Endothelial cell of umbilical vein (primary cell): ENCODE measurements around the gene VSIG10L. TPM values are rescaled to one million over a fixed set of nuclear protein-coding genes. Genes with fewer than 3 reads are reported as not detected.

Experiments used
- BruUV-seq: library from RNA; stranded (reverse); fragments of 400-500 nt; replicated peaks from 2 replicates; lab custom pipeline; 2021; lab: Mats Ljungman, UMichigan
- CTCF ChIA-PET: fragments of 300-600, 350-600 bp; sonication (Branson Sonifier 250); formaldehyde crosslinking; loops from one replicate; lab custom pipeline; 2021; ENCODE audit warnings: antibody characterized with exemption, inconsistent platforms; lab: Charles Lee
- POLR2A ChIA-PET: fragments of 300-600, 350-600 bp; sonication (Branson Sonifier 250); formaldehyde crosslinking; loops from one replicate; lab custom pipeline; 2021; ENCODE audit warnings: antibody characterized with exemption, inconsistent platforms; lab: Charles Lee
- DNase-seq: peaks from one replicate; pipeline ENCODE4 v3.0.0-alpha.2; 2011; ENCODE audit warnings: low read depth, low spot score
- FAIRE-seq: peaks from 2 replicates; lab custom pipeline; 2011; peaks lifted over from hg19 to GRCh38; lab: Jason Lieb, UNC
- H2AFZ ChIP-seq: 2 replicates; pipeline ENCODE4 v1.6.0; 2012; ENCODE audit warnings: low read depth, low read length, control low read depth, inconsistent platforms
- H3K27ac ChIP-seq: 2 replicates; pipeline ENCODE4 v1.5.1; 2011; ENCODE audit warnings: low read depth, mild to moderate bottlenecking, control low read depth, low read length, moderate library complexity; ENCODE audit not compliant: insufficient read depth
- H3K27me3 ChIP-seq, 2 experiments: 2 replicates each; pipeline versions ENCODE4 v1.6.0 to v1.6.1; 2011; ENCODE audit warnings: low read length in 2 of 2, mixed read lengths in 1 of 2; ENCODE audit not compliant: control insufficient read depth in 2 of 2, insufficient read depth in 2 of 2
- H3K36me3 ChIP-seq, 2 experiments: 2 replicates in 1 of 2; 3 replicates in 1 of 2; pipeline ENCODE4 v1.5.1; 2011; ENCODE audit warnings: low read length in 2 of 2, mild to moderate bottlenecking in 1 of 2, moderate library complexity in 1 of 2; ENCODE audit not compliant: control insufficient read depth in 2 of 2, insufficient read depth in 2 of 2; ENCODE audit errors: extremely low read depth in 1 of 2
- H3K4me1 ChIP-seq: 3 replicates; pipeline ENCODE4 v1.5.1; 2011; ENCODE audit warnings: mild to moderate bottlenecking, low read length; ENCODE audit not compliant: control insufficient read depth, insufficient read depth; ENCODE audit errors: extremely low read depth
- H3K4me2 ChIP-seq: 2 replicates; pipeline ENCODE4 v1.6.1; 2011; ENCODE audit warnings: low read length, control low read depth, mixed read lengths; ENCODE audit not compliant: insufficient read depth
- H3K4me3 ChIP-seq, 3 experiments: fragments of 200-600 bp in 1 of 3; sonication (generic), shearing (Covaris generic) in 1 of 3; replicated peaks in 1 of 3; 2 replicates each; pipeline ENCODE4 v1.5.1; 2011 to 2016; ENCODE audit warnings: control low read depth in 3 of 3, low read length in 3 of 3, mild to moderate bottlenecking in 2 of 3, inconsistent platforms in 1 of 3, low read depth in 1 of 3, moderate library complexity in 1 of 3; ENCODE audit not compliant: insufficient read depth in 1 of 3
- H3K79me2 ChIP-seq: 2 replicates; pipeline ENCODE4 v1.6.0; 2012; ENCODE audit warnings: low read length, inconsistent platforms; ENCODE audit not compliant: control insufficient read depth, insufficient read depth
- H3K9ac ChIP-seq: replicated peaks from 2 replicates; pipeline ENCODE3; 2011; ENCODE audit warnings: low read length, control low read depth; ENCODE audit not compliant: insufficient read depth; ENCODE audit errors: extremely low read depth
- H3K9me1 ChIP-seq: replicated peaks from 3 replicates; pipeline ENCODE4 v1.6.0; 2011; ENCODE audit warnings: mild to moderate bottlenecking, low read length; ENCODE audit not compliant: control insufficient read depth, insufficient read depth; ENCODE audit errors: extremely low read depth
- H3K9me3 ChIP-seq: replicated peaks from 2 replicates; pipeline ENCODE4 v1.5.1; 2012; ENCODE audit warnings: low read length, inconsistent platforms; ENCODE audit not compliant: control insufficient read depth, insufficient read depth
- H4K20me1 ChIP-seq: replicated peaks from 2 replicates; pipeline ENCODE3; 2011; ENCODE audit warnings: mild to moderate bottlenecking, low read length; ENCODE audit not compliant: control insufficient read depth, insufficient read depth; ENCODE audit errors: extremely low read depth
- EZH2 ChIP-seq: IDR thresholded peaks from 2 replicates; pipeline ENCODE4 v1.6.1; 2012; ENCODE audit warnings: borderline replicate concordance, low read depth, mild to moderate bottlenecking, moderate library complexity, low read length, inconsistent platforms; ENCODE audit not compliant: severe bottlenecking
- FOS ChIP-seq: IDR thresholded peaks from 2 replicates; pipeline ENCODE4 v1.6.1; 2011; ENCODE audit warnings: mild to moderate bottlenecking, low read length, moderate library complexity, borderline replicate concordance; ENCODE audit not compliant: insufficient read depth
- GATA2 ChIP-seq: IDR thresholded peaks from 2 replicates; pipeline ENCODE4 v1.7.0; 2011; ENCODE audit warnings: low read depth, mild to moderate bottlenecking, moderate library complexity, mixed read lengths, low read length; ENCODE audit not compliant: insufficient read length, insufficient read depth
- JUN ChIP-seq: IDR thresholded peaks from 2 replicates; pipeline ENCODE4 v1.6.1; 2011; ENCODE audit warnings: borderline replicate concordance, low read depth; ENCODE audit not compliant: insufficient read length, insufficient read depth
- MYC ChIP-seq: IDR thresholded peaks from one replicate; pipeline ENCODE4 v1.6.1; 2011; ENCODE audit warnings: mild to moderate bottlenecking, low read depth, low read length
- POLR2A ChIP-seq: IDR thresholded peaks from 2 replicates; pipeline ENCODE4 v1.6.1; 2012; ENCODE audit warnings: low read depth, mild to moderate bottlenecking, control low read depth, low read length
- POLR2AphosphoS5 ChIP-seq: IDR thresholded peaks from 2 replicates; pipeline ENCODE4 v1.6.1; 2012; ENCODE audit warnings: low read depth, mild to moderate bottlenecking, control low read depth, low read length, moderate library complexity; ENCODE audit not compliant: insufficient read depth
- dilution Hi-C: fragments of 300-500 bp; cut with MboI; formaldehyde crosslinking; loops from one replicate; pipeline ENCODE4 v1.15.0; 2019; ENCODE audit warnings: low sequenced_read_pairs; ENCODE audit not compliant: extremely low pct_ligation_motif_present
- intact Hi-C: fragments of 100-400 bp; cut with micrococcal nuclease; formaldehyde crosslinking; loops from one replicate; pipeline ENCODE4 v1.10.0; 2022
- polyA plus RNA-seq, 4 experiments: library from polyadenylated mRNA; depleted of rRNA in 3 of 4; stranded (reverse) in 3 of 4; unstranded in 1 of 4; fragments of >200 nt; gene quantifications; 2 replicates each; pipeline versions ENCODE4 v1.2.1 to v1.2.3, GENCODE V29; 2011 to 2012; ENCODE audit warnings: missing spikeins in 1 of 4
- total RNA-seq: library from RNA; stranded (reverse); gene quantifications from 2 replicates; pipeline ENCODE4 v1.2.3, GENCODE V29; 2021
- TF ChIP-seq, protein P1 (sequence below), 2 donors: IDR thresholded peaks; 1 replicate in 1 of 2; 2 replicates in 1 of 2; pipeline ENCODE4 v1.5.1; 2011; ENCODE audit warnings: low read length in 2 of 2, mild to moderate bottlenecking in 2 of 2, moderate library complexity in 2 of 2, control low read depth in 1 of 2, inconsistent platforms in 1 of 2, low read depth in 1 of 2; ENCODE audit not compliant: insufficient read depth in 1 of 2; ENCODE audit errors: extremely low read depth in 1 of 2
- TF ChIP-seq, protein P2 (sequence below): IDR thresholded peaks from 2 replicates; pipeline ENCODE4 v1.6.1; 2011; ENCODE audit not compliant: insufficient read depth, insufficient read length

The VSIG10L gene
- total and polyA plus RNA-seq, 2 donors (not counting 3 experiments of a cell fraction or from before 2014, with no cell fraction given), result 0.62 to 0.77 TPM

DNA sequence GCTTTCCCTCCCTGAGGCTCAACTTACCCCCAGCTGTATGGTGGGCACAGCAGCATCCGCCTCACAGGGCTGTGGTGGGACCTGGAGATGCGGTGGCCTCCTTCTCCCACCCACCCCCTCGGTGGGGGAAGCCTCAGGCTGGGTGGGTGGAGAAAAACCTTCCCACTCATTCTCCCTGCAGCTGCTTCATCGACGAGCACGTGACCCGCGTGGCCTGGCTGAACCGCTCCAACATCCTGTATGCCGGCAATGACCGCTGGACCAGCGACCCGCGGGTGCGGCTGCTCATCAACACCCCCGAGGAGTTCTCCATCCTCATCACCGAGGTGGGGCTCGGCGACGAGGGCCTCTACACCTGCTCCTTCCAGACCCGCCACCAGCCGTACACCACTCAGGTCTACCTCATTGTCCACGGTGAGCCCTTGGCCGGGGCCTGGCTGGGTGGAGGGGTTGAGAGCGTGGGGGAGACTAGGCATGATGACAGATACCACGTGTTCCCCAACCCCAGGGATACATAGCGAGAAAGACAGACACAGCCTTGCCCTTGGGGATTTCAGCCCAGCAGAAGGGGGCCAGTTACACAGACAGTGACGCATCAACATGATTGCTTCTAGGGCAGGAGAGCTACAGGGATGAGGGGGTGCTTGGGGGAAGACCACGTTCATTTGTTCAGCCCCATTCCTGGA lies 18.3 kb downstream of the VSIG10L start:
- CTCF ChIA-PET, result no interaction called here

More for the DNA sequence above, 18.3 kb downstream of the VSIG10L start:
- peaks cover 6 to 7% of the 10 kb centered on the region in 2 experiments for H3K27me3 ChIP-seq
- no TSS peak for BruUV-seq
- H2AFZ ChIP-seq, result no peak overlapping the region
- H3K9me3 ChIP-seq, result no peaks in the 10 kb centered on the region
- FAIRE-seq (no peak), DNase-seq (no peak)
- H3K4me3 ChIP-seq, result no peak overlapping the region
- no peak overlapping the region for H3K27ac ChIP-seq
- dilution Hi-C loops (no loop called here), intact Hi-C loops (no loop called here)
- no peaks in the 10 kb centered on the region for H3K36me3 ChIP-seq
- no peaks in the 10 kb centered on the region for H3K9me1 ChIP-seq
- H3K79me2 ChIP-seq, result no peaks in the 10 kb centered on the region
- H3K4me1 ChIP-seq, result no peaks in the 10 kb centered on the region
- no peaks in the 10 kb centered on the region for H4K20me1 ChIP-seq
- TF ChIP-seq MYC, result no peak
- TF ChIP-seq, protein P1, sequence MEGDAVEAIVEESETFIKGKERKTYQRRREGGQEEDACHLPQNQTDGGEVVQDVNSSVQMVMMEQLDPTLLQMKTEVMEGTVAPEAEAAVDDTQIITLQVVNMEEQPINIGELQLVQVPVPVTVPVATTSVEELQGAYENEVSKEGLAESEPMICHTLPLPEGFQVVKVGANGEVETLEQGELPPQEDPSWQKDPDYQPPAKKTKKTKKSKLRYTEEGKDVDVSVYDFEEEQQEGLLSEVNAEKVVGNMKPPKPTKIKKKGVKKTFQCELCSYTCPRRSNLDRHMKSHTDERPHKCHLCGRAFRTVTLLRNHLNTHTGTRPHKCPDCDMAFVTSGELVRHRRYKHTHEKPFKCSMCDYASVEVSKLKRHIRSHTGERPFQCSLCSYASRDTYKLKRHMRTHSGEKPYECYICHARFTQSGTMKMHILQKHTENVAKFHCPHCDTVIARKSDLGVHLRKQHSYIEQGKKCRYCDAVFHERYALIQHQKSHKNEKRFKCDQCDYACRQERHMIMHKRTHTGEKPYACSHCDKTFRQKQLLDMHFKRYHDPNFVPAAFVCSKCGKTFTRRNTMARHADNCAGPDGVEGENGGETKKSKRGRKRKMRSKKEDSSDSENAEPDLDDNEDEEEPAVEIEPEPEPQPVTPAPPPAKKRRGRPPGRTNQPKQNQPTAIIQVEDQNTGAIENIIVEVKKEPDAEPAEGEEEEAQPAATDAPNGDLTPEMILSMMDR (IDR thresholded peaks at IDR 0.05; ENCODE audit: extremely low read depth in 1 of 2, insufficient read depth in 1 of 2, low read depth in 1 of 2, low read length in 2 of 2), result no peak
- TF ChIP-seq EZH2, result no peak
- no peak for TF ChIP-seq JUN
- no peak for TF ChIP-seq POLR2A
- TF ChIP-seq, protein P2, sequence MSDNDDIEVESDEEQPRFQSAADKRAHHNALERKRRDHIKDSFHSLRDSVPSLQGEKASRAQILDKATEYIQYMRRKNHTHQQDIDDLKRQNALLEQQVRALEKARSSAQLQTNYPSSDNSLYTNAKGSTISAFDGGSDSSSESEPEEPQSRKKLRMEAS, result no peak
- no peak for TF ChIP-seq GATA2
- no peak for TF ChIP-seq POLR2AphosphoS5
- TF ChIP-seq FOS, result no peak
- H3K4me2 ChIP-seq, result no peak overlapping the region
- H3K9ac ChIP-seq, result no peak overlapping the region
- POLR2A ChIA-PET, result no interaction called here
